Osteoblast (primary cell): ENCODE data around the gene NPEPPS. TPM values are rescaled to one million over a fixed set of nuclear protein-coding genes. Genes with fewer than 3 reads are reported as not detected.

Source experiments
- DNase-seq: peaks from one replicate; pipeline ENCODE4 v3.0.0; 2011; ENCODE audit warnings: low spot score, mixed read lengths; ENCODE audit not compliant: insufficient read length; ENCODE audit errors: missing footprints
- H2AFZ ChIP-seq: 2 replicates; pipeline ENCODE4 v1.6.0; 2011; ENCODE audit warnings: mild to moderate bottlenecking, low read length
- H3K27ac ChIP-seq: 2 replicates; pipeline ENCODE4 v1.5.1; 2011; ENCODE audit warnings: mild to moderate bottlenecking, low read depth, low read length, moderate library complexity
- H3K27me3 ChIP-seq: 2 replicates; pipeline ENCODE4 v1.6.0; 2012; ENCODE audit warnings: mild to moderate bottlenecking, control low read depth, inconsistent platforms, low read length, moderate library complexity; ENCODE audit not compliant: insufficient read depth
- H3K36me3 ChIP-seq: 2 replicates; pipeline ENCODE4 v1.5.1; 2011; ENCODE audit warnings: mild to moderate bottlenecking, low read length, control low read depth, moderate library complexity; ENCODE audit not compliant: insufficient read depth
- H3K4me1 ChIP-seq: 2 replicates; pipeline ENCODE4 v1.5.1; 2011; ENCODE audit warnings: mild to moderate bottlenecking, low read length, control low read depth, moderate library complexity; ENCODE audit not compliant: insufficient read depth
- H3K4me2 ChIP-seq: 2 replicates; pipeline ENCODE4 v1.6.0; 2011; ENCODE audit warnings: mild to moderate bottlenecking, low read length; ENCODE audit not compliant: insufficient read depth
- H3K4me3 ChIP-seq: fragments of 200-600 bp; sonication (generic); 3 replicates; pipeline ENCODE4 v1.5.1; 2012; ENCODE audit warnings: mild to moderate bottlenecking, low read length, inconsistent platforms; ENCODE audit not compliant: insufficient read depth
- H3K79me2 ChIP-seq: 2 replicates; pipeline ENCODE4 v1.6.0; 2012; ENCODE audit warnings: mild to moderate bottlenecking, low read length, control low read depth, inconsistent platforms; ENCODE audit not compliant: insufficient read depth
- H3K9me3 ChIP-seq: 2 replicates; pipeline ENCODE4 v1.5.1; 2011; ENCODE audit warnings: low read depth, low read length, control low read depth
- H4K20me1 ChIP-seq: 2 replicates; pipeline ENCODE4 v1.6.0; 2012; ENCODE audit warnings: mild to moderate bottlenecking, low read length, control low read depth; ENCODE audit not compliant: insufficient read depth
- total RNA-seq: library from RNA; depleted of rRNA; stranded (reverse); fragments of >200 nt; gene quantifications from 2 replicates; pipeline ENCODE4 v1.2.3, GENCODE V29; 2012
- TF ChIP-seq, protein P1 (sequence below): IDR thresholded peaks from 2 replicates; pipeline ENCODE4 v1.5.1; 2011; ENCODE audit warnings: mild to moderate bottlenecking, low read depth, low read length, moderate library complexity; ENCODE audit errors: extremely low read depth

Gene NPEPPS
- total RNA-seq, 1 donor, result 104 TPM

DNA sequence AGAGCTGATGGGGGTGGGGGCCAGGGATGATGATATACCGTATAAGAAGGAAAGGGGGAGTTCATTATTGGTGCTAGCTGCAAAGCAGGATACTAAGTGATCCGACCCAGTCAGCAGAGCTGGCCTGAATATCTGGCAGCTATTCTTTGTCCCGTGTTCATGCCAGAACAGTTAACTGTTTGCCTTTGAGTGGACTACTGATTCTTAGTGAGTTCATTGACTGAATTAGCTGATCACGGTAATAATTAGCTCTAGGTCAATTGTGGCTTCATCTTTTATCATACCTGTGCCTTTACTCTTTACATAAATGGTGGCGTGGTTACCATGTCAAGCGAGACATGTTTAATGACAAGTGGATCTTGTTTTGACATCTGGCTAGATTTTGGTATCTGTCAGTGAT is 124.1 kb downstream of the NPEPPS start:
- H3K27ac ChIP-seq, result no peak overlapping the region
- H3K4me1 ChIP-seq, result peaks cover 21% of the 10 kb centered on the region
- peaks cover 70% of the 10 kb centered on the region for H4K20me1 ChIP-seq
- H3K79me2 ChIP-seq, result peaks cover 91% of the 10 kb centered on the region
- TF ChIP-seq, protein P1, sequence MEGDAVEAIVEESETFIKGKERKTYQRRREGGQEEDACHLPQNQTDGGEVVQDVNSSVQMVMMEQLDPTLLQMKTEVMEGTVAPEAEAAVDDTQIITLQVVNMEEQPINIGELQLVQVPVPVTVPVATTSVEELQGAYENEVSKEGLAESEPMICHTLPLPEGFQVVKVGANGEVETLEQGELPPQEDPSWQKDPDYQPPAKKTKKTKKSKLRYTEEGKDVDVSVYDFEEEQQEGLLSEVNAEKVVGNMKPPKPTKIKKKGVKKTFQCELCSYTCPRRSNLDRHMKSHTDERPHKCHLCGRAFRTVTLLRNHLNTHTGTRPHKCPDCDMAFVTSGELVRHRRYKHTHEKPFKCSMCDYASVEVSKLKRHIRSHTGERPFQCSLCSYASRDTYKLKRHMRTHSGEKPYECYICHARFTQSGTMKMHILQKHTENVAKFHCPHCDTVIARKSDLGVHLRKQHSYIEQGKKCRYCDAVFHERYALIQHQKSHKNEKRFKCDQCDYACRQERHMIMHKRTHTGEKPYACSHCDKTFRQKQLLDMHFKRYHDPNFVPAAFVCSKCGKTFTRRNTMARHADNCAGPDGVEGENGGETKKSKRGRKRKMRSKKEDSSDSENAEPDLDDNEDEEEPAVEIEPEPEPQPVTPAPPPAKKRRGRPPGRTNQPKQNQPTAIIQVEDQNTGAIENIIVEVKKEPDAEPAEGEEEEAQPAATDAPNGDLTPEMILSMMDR, result no peak
- H2AFZ ChIP-seq, result no peak overlapping the region
- DNase-seq, result no peak
- H3K4me2 ChIP-seq, result peak overlapping the region; percentile 52
- H3K36me3 ChIP-seq, result peaks cover 87% of the 10 kb centered on the region
- no peak overlapping the region for H3K4me3 ChIP-seq
- H3K9me3 ChIP-seq, result no peaks in the 10 kb centered on the region
- H3K27me3 ChIP-seq, result no peaks in the 10 kb centered on the region

DNA sequence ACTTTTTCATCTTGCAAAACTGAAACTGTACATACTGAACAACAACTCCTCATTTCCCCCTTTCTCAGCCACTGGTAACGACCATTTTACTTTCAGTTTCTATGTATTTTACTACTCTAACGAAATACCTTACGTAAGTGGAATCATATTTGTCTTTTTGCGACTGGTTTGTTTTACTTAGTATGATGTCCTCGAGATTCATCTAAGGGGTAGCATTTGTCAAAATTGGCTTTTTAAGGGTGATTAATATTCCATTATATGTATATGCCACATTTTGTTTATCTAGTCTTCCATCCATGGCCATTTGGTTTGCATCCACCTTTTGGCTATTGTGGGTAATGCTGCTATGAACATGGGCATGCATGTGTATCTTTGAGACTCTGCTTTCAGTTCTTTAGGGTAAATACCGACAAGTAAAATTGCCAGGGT is 129.2 kb downstream of the NPEPPS start:
- H3K27me3 ChIP-seq, result no peaks in the 10 kb centered on the region
- H4K20me1 ChIP-seq, result peaks cover 48% of the 10 kb centered on the region
- no peaks in the 10 kb centered on the region for H3K4me1 ChIP-seq
- H3K36me3 ChIP-seq, result peaks cover 99% of the 10 kb centered on the region
- H3K27ac ChIP-seq, result no peak overlapping the region
- DNase-seq, result no peak
- no peaks in the 10 kb centered on the region for H3K9me3 ChIP-seq
- no peak overlapping the region for H3K4me3 ChIP-seq
- no peak overlapping the region for H3K4me2 ChIP-seq
- H2AFZ ChIP-seq, result no peak overlapping the region
- H3K79me2 ChIP-seq, result peaks cover 67% of the 10 kb centered on the region
- TF ChIP-seq, protein P1, result no peak

DNA sequence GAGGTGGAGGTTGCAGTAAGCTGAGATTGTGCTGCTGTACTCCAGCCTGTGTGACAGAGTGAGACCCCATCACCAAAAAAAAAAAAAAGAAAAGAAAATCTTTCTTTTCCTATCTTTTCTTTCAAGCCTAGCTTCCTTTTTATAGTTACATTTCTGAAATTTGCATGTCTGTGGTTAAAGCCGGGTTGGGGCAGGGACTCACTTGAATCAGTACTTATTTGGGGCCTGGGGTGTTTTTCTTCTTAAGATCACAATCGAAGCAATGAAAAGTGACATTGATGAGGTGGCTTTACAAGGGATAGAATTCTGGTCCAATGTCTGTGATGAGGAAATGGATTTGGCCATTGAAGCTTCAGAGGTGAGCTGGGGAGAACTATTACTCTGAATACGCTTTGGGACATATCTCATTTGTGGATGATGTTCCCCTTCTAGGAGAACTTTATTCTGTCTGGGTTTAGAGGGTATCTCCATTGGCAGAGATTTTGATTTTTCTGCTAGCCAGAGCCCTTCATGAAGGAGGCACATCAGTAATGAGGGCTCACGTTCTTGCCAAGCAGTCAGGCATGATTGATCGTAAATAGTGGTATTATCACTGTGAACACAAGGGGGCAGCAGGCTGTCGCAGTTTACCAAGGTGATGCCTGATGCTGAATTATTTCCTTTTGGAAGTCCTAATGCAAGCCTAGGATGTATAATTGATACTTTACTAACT is 133.2 kb downstream of the NPEPPS start:
- peak; percentile 44 for DNase-seq
- Histone ChIP-seq H4K20me1 (peaks cover 35% of the 10 kb centered on the region), H3K27ac (no peak overlapping the region), H3K4me3 (no peak overlapping the region), H3K4me1 (peaks cover 7% of the 10 kb centered on the region), H3K4me2 (no peak overlapping the region), H3K36me3 (peaks cover 96% of the 10 kb centered on the region), H3K9me3 (no peaks in the 10 kb centered on the region), H3K27me3 (no peaks in the 10 kb centered on the region), H3K79me2 (peaks cover 45% of the 10 kb centered on the region), H2AFZ (no peak overlapping the region)
- TF ChIP-seq, protein P1, result peak; percentile 80

DNA sequence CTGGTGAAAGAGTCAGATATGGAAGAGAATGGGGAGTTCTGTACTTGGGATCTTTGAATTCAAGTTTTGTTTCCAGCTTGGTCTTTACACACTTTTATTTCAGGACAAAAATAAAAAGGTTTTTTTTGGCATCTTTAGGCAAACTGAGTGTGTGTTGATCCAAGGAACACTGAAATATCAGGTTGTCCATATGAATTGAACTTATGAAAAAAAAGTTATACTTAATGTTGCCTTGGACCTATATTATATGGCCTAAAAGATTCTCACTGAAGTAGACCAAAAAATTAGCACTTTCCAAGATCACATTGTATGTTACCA is 133.7 kb downstream of the NPEPPS start:
- peaks cover 7% of the 10 kb centered on the region for H3K4me1 ChIP-seq
- no peak for DNase-seq
- no peak overlapping the region for H3K27ac ChIP-seq
- no peak overlapping the region for H3K4me3 ChIP-seq
- TF ChIP-seq, protein P1, result no peak
- H3K36me3 ChIP-seq, result peaks cover 96% of the 10 kb centered on the region
- peaks cover 45% of the 10 kb centered on the region for H3K79me2 ChIP-seq
- no peak overlapping the region for H2AFZ ChIP-seq
- H3K9me3 ChIP-seq, result no peaks in the 10 kb centered on the region
- H3K27me3 ChIP-seq, result no peaks in the 10 kb centered on the region
- no peak overlapping the region for H3K4me2 ChIP-seq
- peaks cover 36% of the 10 kb centered on the region for H4K20me1 ChIP-seq
